Transverse colon (tissue), 3 donors: ENCODE measurements around the gene MBTPS1.

Experiments
- CTCF ChIP-seq, 5 experiments: fragments of 200-600 bp in 3 of 5; fragments of 450-650 bp in 2 of 5; sonication (generic) in 3 of 5; IDR thresholded peaks; 1 replicate in 2 of 5; 2 replicates in 3 of 5; pipeline ENCODE4 v1.5.1; 2016 to 2017; ENCODE audit warnings: antibody characterized with exemption in 5 of 5, inconsistent platforms in 3 of 5, mild to moderate bottlenecking in 2 of 5, moderate library complexity in 1 of 5
- EP300 ChIP-seq: sonication (generic); formaldehyde crosslinking; IDR thresholded peaks from one replicate; pipeline ENCODE4 v1.6.1; 2017; ENCODE audit warnings: antibody characterized with exemption, low read depth
- POLR2A ChIP-seq: fragments of 450-650 bp; IDR thresholded peaks from one replicate; pipeline ENCODE4 v1.6.1; 2016; ENCODE audit warnings: antibody characterized with exemption, mild to moderate bottlenecking, moderate library complexity

- TF ChIP-seq CTCF (IDR thresholded peaks at IDR 0.05) (no peak), POLR2A (no peak), EP300 (no peak)
These were observed 8.8 kb downstream of the MBTPS1 start for GRCh38 chr16:84107921-84108320.
